Endothelial cell of umbilical vein (primary cell): ENCODE results near the gene ATP4A. TPM values are rescaled to one million over a fixed set of nuclear protein-coding genes. Genes with fewer than 3 reads are reported as not detected.

Experiments used
- BruUV-seq: library from RNA; stranded (reverse); fragments of 400-500 nt; replicated peaks from 2 replicates; lab custom pipeline; 2021; lab: Mats Ljungman, UMichigan
- CTCF ChIA-PET: fragments of 300-600, 350-600 bp; sonication (Branson Sonifier 250); formaldehyde crosslinking; loops from one replicate; lab custom pipeline; 2021; ENCODE audit warnings: antibody characterized with exemption, inconsistent platforms; lab: Charles Lee
- POLR2A ChIA-PET: fragments of 300-600, 350-600 bp; sonication (Branson Sonifier 250); formaldehyde crosslinking; loops from one replicate; lab custom pipeline; 2021; ENCODE audit warnings: antibody characterized with exemption, inconsistent platforms; lab: Charles Lee
- DNase-seq: peaks from one replicate; pipeline ENCODE4 v3.0.0-alpha.2; 2011; ENCODE audit warnings: low read depth, low spot score
- FAIRE-seq: peaks from 2 replicates; lab custom pipeline; 2011; peaks lifted over from hg19 to GRCh38; lab: Jason Lieb, UNC
- H2AFZ ChIP-seq: 2 replicates; pipeline ENCODE4 v1.6.0; 2012; ENCODE audit warnings: low read depth, low read length, control low read depth, inconsistent platforms
- H3K27ac ChIP-seq: 2 replicates; pipeline ENCODE4 v1.5.1; 2011; ENCODE audit warnings: low read depth, mild to moderate bottlenecking, control low read depth, low read length, moderate library complexity; ENCODE audit not compliant: insufficient read depth
- H3K27me3 ChIP-seq, 2 experiments: 2 replicates each; pipeline versions ENCODE4 v1.6.0 to v1.6.1; 2011; ENCODE audit warnings: low read length in 2 of 2, mixed read lengths in 1 of 2; ENCODE audit not compliant: control insufficient read depth in 2 of 2, insufficient read depth in 2 of 2
- H3K36me3 ChIP-seq, 2 experiments: 2 replicates in 1 of 2; 3 replicates in 1 of 2; pipeline ENCODE4 v1.5.1; 2011; ENCODE audit warnings: low read length in 2 of 2, mild to moderate bottlenecking in 1 of 2, moderate library complexity in 1 of 2; ENCODE audit not compliant: control insufficient read depth in 2 of 2, insufficient read depth in 2 of 2; ENCODE audit errors: extremely low read depth in 1 of 2
- H3K4me1 ChIP-seq: 3 replicates; pipeline ENCODE4 v1.5.1; 2011; ENCODE audit warnings: mild to moderate bottlenecking, low read length; ENCODE audit not compliant: control insufficient read depth, insufficient read depth; ENCODE audit errors: extremely low read depth
- H3K4me2 ChIP-seq: 2 replicates; pipeline ENCODE4 v1.6.1; 2011; ENCODE audit warnings: low read length, control low read depth, mixed read lengths; ENCODE audit not compliant: insufficient read depth
- H3K4me3 ChIP-seq, 3 experiments: fragments of 200-600 bp in 1 of 3; sonication (generic), shearing (Covaris generic) in 1 of 3; replicated peaks in 1 of 3; 2 replicates each; pipeline ENCODE4 v1.5.1; 2011 to 2016; ENCODE audit warnings: control low read depth in 3 of 3, low read length in 3 of 3, mild to moderate bottlenecking in 2 of 3, inconsistent platforms in 1 of 3, low read depth in 1 of 3, moderate library complexity in 1 of 3; ENCODE audit not compliant: insufficient read depth in 1 of 3
- H3K79me2 ChIP-seq: 2 replicates; pipeline ENCODE4 v1.6.0; 2012; ENCODE audit warnings: low read length, inconsistent platforms; ENCODE audit not compliant: control insufficient read depth, insufficient read depth
- H3K9ac ChIP-seq: replicated peaks from 2 replicates; pipeline ENCODE3; 2011; ENCODE audit warnings: low read length, control low read depth; ENCODE audit not compliant: insufficient read depth; ENCODE audit errors: extremely low read depth
- H3K9me1 ChIP-seq: replicated peaks from 3 replicates; pipeline ENCODE4 v1.6.0; 2011; ENCODE audit warnings: mild to moderate bottlenecking, low read length; ENCODE audit not compliant: control insufficient read depth, insufficient read depth; ENCODE audit errors: extremely low read depth
- H3K9me3 ChIP-seq: replicated peaks from 2 replicates; pipeline ENCODE4 v1.5.1; 2012; ENCODE audit warnings: low read length, inconsistent platforms; ENCODE audit not compliant: control insufficient read depth, insufficient read depth
- H4K20me1 ChIP-seq: replicated peaks from 2 replicates; pipeline ENCODE3; 2011; ENCODE audit warnings: mild to moderate bottlenecking, low read length; ENCODE audit not compliant: control insufficient read depth, insufficient read depth; ENCODE audit errors: extremely low read depth
- CTCF ChIP-seq, 2 donors: IDR thresholded peaks; 1 replicate in 1 of 2; 2 replicates in 1 of 2; pipeline ENCODE4 v1.5.1; 2011; ENCODE audit warnings: low read length in 2 of 2, mild to moderate bottlenecking in 2 of 2, moderate library complexity in 2 of 2, control low read depth in 1 of 2, inconsistent platforms in 1 of 2, low read depth in 1 of 2; ENCODE audit not compliant: insufficient read depth in 1 of 2; ENCODE audit errors: extremely low read depth in 1 of 2
- EZH2 ChIP-seq: IDR thresholded peaks from 2 replicates; pipeline ENCODE4 v1.6.1; 2012; ENCODE audit warnings: borderline replicate concordance, low read depth, mild to moderate bottlenecking, moderate library complexity, low read length, inconsistent platforms; ENCODE audit not compliant: severe bottlenecking
- FOS ChIP-seq: IDR thresholded peaks from 2 replicates; pipeline ENCODE4 v1.6.1; 2011; ENCODE audit warnings: mild to moderate bottlenecking, low read length, moderate library complexity, borderline replicate concordance; ENCODE audit not compliant: insufficient read depth
- GATA2 ChIP-seq: IDR thresholded peaks from 2 replicates; pipeline ENCODE4 v1.7.0; 2011; ENCODE audit warnings: low read depth, mild to moderate bottlenecking, moderate library complexity, mixed read lengths, low read length; ENCODE audit not compliant: insufficient read length, insufficient read depth
- JUN ChIP-seq: IDR thresholded peaks from 2 replicates; pipeline ENCODE4 v1.6.1; 2011; ENCODE audit warnings: borderline replicate concordance, low read depth; ENCODE audit not compliant: insufficient read length, insufficient read depth
- MAX ChIP-seq: IDR thresholded peaks from 2 replicates; pipeline ENCODE4 v1.6.1; 2011; ENCODE audit not compliant: insufficient read depth, insufficient read length
- MYC ChIP-seq: IDR thresholded peaks from one replicate; pipeline ENCODE4 v1.6.1; 2011; ENCODE audit warnings: mild to moderate bottlenecking, low read depth, low read length
- POLR2A ChIP-seq: IDR thresholded peaks from 2 replicates; pipeline ENCODE4 v1.6.1; 2012; ENCODE audit warnings: low read depth, mild to moderate bottlenecking, control low read depth, low read length
- POLR2AphosphoS5 ChIP-seq: IDR thresholded peaks from 2 replicates; pipeline ENCODE4 v1.6.1; 2012; ENCODE audit warnings: low read depth, mild to moderate bottlenecking, control low read depth, low read length, moderate library complexity; ENCODE audit not compliant: insufficient read depth
- dilution Hi-C: fragments of 300-500 bp; cut with MboI; formaldehyde crosslinking; loops from one replicate; pipeline ENCODE4 v1.15.0; 2019; ENCODE audit warnings: low sequenced_read_pairs; ENCODE audit not compliant: extremely low pct_ligation_motif_present
- intact Hi-C: fragments of 100-400 bp; cut with micrococcal nuclease; formaldehyde crosslinking; loops from one replicate; pipeline ENCODE4 v1.10.0; 2022
- polyA plus RNA-seq, 4 experiments: library from polyadenylated mRNA; depleted of rRNA in 3 of 4; stranded (reverse) in 3 of 4; unstranded in 1 of 4; fragments of >200 nt; gene quantifications; 2 replicates each; pipeline versions ENCODE4 v1.2.1 to v1.2.3, GENCODE V29; 2011 to 2012; ENCODE audit warnings: missing spikeins in 1 of 4
- total RNA-seq: library from RNA; stranded (reverse); gene quantifications from 2 replicates; pipeline ENCODE4 v1.2.3, GENCODE V29; 2021

ATP4A gene
- total and polyA plus RNA-seq, 2 donors (not counting 3 experiments of a cell fraction or from before 2014, with no cell fraction given): not detected

DNA sequence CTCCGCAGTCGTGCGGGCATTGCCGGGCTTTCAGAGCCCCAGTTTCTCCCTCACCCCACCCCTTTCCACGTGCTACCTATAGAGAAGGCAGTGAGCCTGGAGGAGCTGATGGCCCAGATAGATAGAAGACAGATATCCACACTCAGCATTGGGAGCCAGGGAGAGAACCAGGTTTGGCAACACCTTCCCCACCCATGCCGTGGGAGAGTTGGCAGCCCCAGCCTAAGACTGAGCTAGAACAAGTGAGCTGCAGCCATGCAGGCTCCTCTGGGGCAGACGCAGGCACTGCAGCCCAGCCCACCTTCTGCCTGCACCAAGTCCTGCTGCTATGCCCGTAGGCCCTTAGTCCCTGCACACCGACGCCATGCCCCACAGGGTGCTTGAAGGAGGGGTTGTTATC lies 62.8 kb downstream of the ATP4A start:
- CTCF ChIA-PET: interaction anchor here (1.2 kb wide), 1 partner anchor 10 kb away, joined by 4 read pairs; no protein-coding TSS in a partner anchor
- Histone ChIP-seq H3K9me3 (no peaks in the 10 kb centered on the region), H3K27me3 (no peaks in the 10 kb centered on the region), H4K20me1 (no peaks in the 10 kb centered on the region), H3K36me3 (no peaks in the 10 kb centered on the region), H3K9ac (no peak overlapping the region), H2AFZ (no peak overlapping the region), H3K4me2 (no peak overlapping the region), H3K4me1 (no peaks in the 10 kb centered on the region), H3K4me3 (no peak overlapping the region), H3K27ac (no peak overlapping the region), H3K79me2 (no peaks in the 10 kb centered on the region), H3K9me1 (no peaks in the 10 kb centered on the region)
- DNase-seq (no peak), FAIRE-seq (no peak)
- intact Hi-C loops (no loop called here), dilution Hi-C loops (no loop called here)
- POLR2A ChIA-PET: no interaction called here
- BruUV-seq: no TSS peak
- TF ChIP-seq EZH2: no peak
- no peak for TF ChIP-seq POLR2A
- TF ChIP-seq POLR2AphosphoS5: no peak
- no peak for TF ChIP-seq JUN
- TF ChIP-seq CTCF (IDR thresholded peaks at IDR 0.05; ENCODE audit: extremely low read depth in 1 of 2, insufficient read depth in 1 of 2, low read depth in 1 of 2, low read length in 2 of 2): no peak
- TF ChIP-seq FOS: no peak
- TF ChIP-seq GATA2: no peak
- TF ChIP-seq MAX: no peak
- TF ChIP-seq MYC: no peak

Other genes starting within 250 kb of the ATP4A start
- not detected in 2 replicates for gene CD22, start 234.5 kb downstream of the ATP4A start, total RNA-seq
- gene CD22, start 234.5 kb downstream of the ATP4A start, polyA plus RNA-seq: not detected in 2 replicates
- not detected in 2 replicates for gene FFAR1, start 215.8 kb downstream of the ATP4A start, total RNA-seq
- not detected in 2 replicates for gene FFAR1, start 215.8 kb downstream of the ATP4A start, polyA plus RNA-seq
- gene FFAR3, start 205.2 kb downstream of the ATP4A start, total RNA-seq: not detected in 2 replicates
- not detected in 2 replicates for gene FFAR3, start 205.2 kb downstream of the ATP4A start, polyA plus RNA-seq
- gene GPR42, start 192.6 kb downstream of the ATP4A start, total RNA-seq: not detected in 2 replicates
- gene GPR42, start 192.6 kb downstream of the ATP4A start, polyA plus RNA-seq: not detected in 2 replicates
- gene FFAR2, start 115.4 kb downstream of the ATP4A start, total RNA-seq: not detected in 2 replicates
- gene FFAR2, start 115.4 kb downstream of the ATP4A start, polyA plus RNA-seq: not detected in 2 replicates
- not detected in 2 replicates for gene KRTDAP, start 73.2 kb downstream of the ATP4A start, total RNA-seq
- not detected in 2 replicates for gene KRTDAP, start 73.2 kb downstream of the ATP4A start, polyA plus RNA-seq
- not detected in 2 replicates for gene DMKN, start 50.0 kb downstream of the ATP4A start, total RNA-seq
- not detected in 2 replicates for gene DMKN, start 50.0 kb downstream of the ATP4A start, polyA plus RNA-seq
- gene SBSN, start 35.3 kb downstream of the ATP4A start, total RNA-seq: not detected in 2 replicates
- gene SBSN, start 35.3 kb downstream of the ATP4A start, polyA plus RNA-seq: not detected in 2 replicates
- gene GAPDHS, start 30.2 kb downstream of the ATP4A start, total RNA-seq: not detected in 2 replicates
- not detected in 2 replicates for gene GAPDHS, start 30.2 kb downstream of the ATP4A start, polyA plus RNA-seq
- 75.8 and 76.1 TPM in 2 replicates for gene TMEM147, start 18.0 kb downstream of the ATP4A start, total RNA-seq
- 214 and 246 TPM in 2 replicates for gene TMEM147, start 18.0 kb downstream of the ATP4A start, polyA plus RNA-seq
- gene PMIS2, start 22.5 kb upstream of the ATP4A start, total RNA-seq: not detected in 2 replicates
- not detected in 2 replicates for gene PMIS2, start 22.5 kb upstream of the ATP4A start, polyA plus RNA-seq
- gene HAUS5, start 49.1 kb upstream of the ATP4A start, total RNA-seq: 17.5 and 19.0 TPM in 2 replicates
- gene HAUS5, start 49.1 kb upstream of the ATP4A start, polyA plus RNA-seq: 8.9 and 9.2 TPM in 2 replicates
- gene RBM42, start 65.4 kb upstream of the ATP4A start, total RNA-seq: 97.3 and 99.2 TPM in 2 replicates
- gene RBM42, start 65.4 kb upstream of the ATP4A start, polyA plus RNA-seq: 78.3 and 81.4 TPM in 2 replicates
- gene ETV2, start 78.1 kb upstream of the ATP4A start, total RNA-seq: 0.95 and 1.5 TPM in 2 replicates
- gene ETV2, start 78.1 kb upstream of the ATP4A start, polyA plus RNA-seq: 1.0 and 2.1 TPM in 2 replicates
- gene COX6B1, start 84.7 kb upstream of the ATP4A start, total RNA-seq: 300 and 327 TPM in 2 replicates
- 692 and 759 TPM in 2 replicates for gene COX6B1, start 84.7 kb upstream of the ATP4A start, polyA plus RNA-seq
- gene UPK1A, start 102.9 kb upstream of the ATP4A start, total RNA-seq: not detected in 2 replicates
- gene UPK1A, start 102.9 kb upstream of the ATP4A start, polyA plus RNA-seq: 0.13 TPM in 1 of 2 replicates, not detected in the other
- not detected in 2 replicates for gene ZBTB32, start 140.9 kb upstream of the ATP4A start, total RNA-seq
- not detected in 2 replicates for gene ZBTB32, start 140.9 kb upstream of the ATP4A start, polyA plus RNA-seq
- 37.2 and 40.0 TPM in 2 replicates for gene KMT2B, start 154.3 kb upstream of the ATP4A start, total RNA-seq
- gene KMT2B, start 154.3 kb upstream of the ATP4A start, polyA plus RNA-seq: 28.4 and 30.1 TPM in 2 replicates
- gene IGFLR1, start 178.8 kb upstream of the ATP4A start, total RNA-seq: 2.6 and 3.4 TPM in 2 replicates
- 7.6 and 11.8 TPM in 2 replicates for gene IGFLR1, start 178.8 kb upstream of the ATP4A start, polyA plus RNA-seq
- 5.6 and 10.5 TPM in 2 replicates for gene U2AF1L4, start 181.8 kb upstream of the ATP4A start, total RNA-seq
- 13.5 and 15.0 TPM in 2 replicates for gene U2AF1L4, start 181.8 kb upstream of the ATP4A start, polyA plus RNA-seq
- gene PSENEN, start 182.0 kb upstream of the ATP4A start, total RNA-seq: 65.6 and 70.1 TPM in 2 replicates
- gene PSENEN, start 182.0 kb upstream of the ATP4A start, polyA plus RNA-seq: 60.0 and 86.8 TPM in 2 replicates
- gene LIN37, start 184.9 kb upstream of the ATP4A start, total RNA-seq: 11.3 and 15.5 TPM in 2 replicates
- 21.4 and 21.9 TPM in 2 replicates for gene LIN37, start 184.9 kb upstream of the ATP4A start, polyA plus RNA-seq
- gene HSPB6, start 193.4 kb upstream of the ATP4A start, total RNA-seq: 2.7 and 6.2 TPM in 2 replicates
- 2.3 and 3.4 TPM in 2 replicates for gene HSPB6, start 193.4 kb upstream of the ATP4A start, polyA plus RNA-seq
- gene PROSER3, start 194.5 kb upstream of the ATP4A start, total RNA-seq: 28.3 and 32.1 TPM in 2 replicates
- gene PROSER3, start 194.5 kb upstream of the ATP4A start, polyA plus RNA-seq: 18.3 and 19.5 TPM in 2 replicates
- gene ARHGAP33, start 211.9 kb upstream of the ATP4A start, total RNA-seq: 18.4 and 32.8 TPM in 2 replicates
- 11.0 and 11.7 TPM in 2 replicates for gene ARHGAP33, start 211.9 kb upstream of the ATP4A start, polyA plus RNA-seq
- gene PRODH2, start 249.2 kb upstream of the ATP4A start, total RNA-seq: not detected in 2 replicates
- not detected in 2 replicates for gene PRODH2, start 249.2 kb upstream of the ATP4A start, polyA plus RNA-seq